Measurements from ENCODE around the gene MCM9. TPM values are rescaled to one million over a fixed set of nuclear protein-coding genes. Genes with fewer than 3 reads are reported as not detected.
"Not testable (repeated sequence)": the region's sequence is repeated elsewhere in the genome, so short reads cannot be mapped to it uniquely, and the experiment has no call there.

MCM9 gene
- total RNA-seq, 1 donor from 2014 or later: 20.4 TPM

GRCh38 chr6:118799826-118800225 lies 135.1 kb downstream of the MCM9 start:
- Mint-ChIP-seq H3K9me3 (peaks cover 5% of the 10 kb centered on the region), H3K27ac (ENCODE audit: unreplicated experiment) (no peak overlapping the region), H3K4me1 (peaks cover 12% of the 10 kb centered on the region), H3K4me3 (no peak overlapping the region), H3K27me3 (ENCODE audit: low read depth) (no peaks in the 10 kb centered on the region), H3K36me3 (ENCODE audit: low read depth) (peaks cover 12% of the 10 kb centered on the region)
- DNase-seq (ENCODE audit: low read depth, low spot score): no peak
- no peak for TF ChIP-seq CTCF (conservative IDR thresholded peaks at IDR 0.05)

- Mint-ChIP-seq H3K4me1 (peaks cover 12% of the 10 kb centered on the region), H3K36me3 (ENCODE audit: low read depth) (peaks cover 12% of the 10 kb centered on the region)
- not testable (repeated sequence) for H3K9me3 Mint-ChIP-seq; H3K27me3 Mint-ChIP-seq (ENCODE audit: low read depth); H3K27ac Mint-ChIP-seq (ENCODE audit: unreplicated experiment); H3K4me3 Mint-ChIP-seq; DNase-seq (ENCODE audit: low read depth, low spot score)
These were observed 138.4 kb downstream of the MCM9 start for GRCh38 chr6:118796548-118796947.

- no peak for TF ChIP-seq CTCF (conservative IDR thresholded peaks at IDR 0.05)
- Mint-ChIP-seq H3K4me1 (peaks cover 26% of the 10 kb centered on the region), H3K27me3 (ENCODE audit: low read depth) (no peaks in the 10 kb centered on the region), H3K9me3 (peaks cover 7% of the 10 kb centered on the region), H3K27ac (ENCODE audit: unreplicated experiment) (peak overlapping the region; percentile 79), H3K36me3 (ENCODE audit: low read depth) (peaks cover 5% of the 10 kb centered on the region), H3K4me3 (no peak overlapping the region)
- no peak for DNase-seq (ENCODE audit: low read depth, low spot score)
These were observed 143.5 kb downstream of the MCM9 start for GRCh38 chr6:118791499-118791898.

GRCh38 chr6:118789954-118790353 lies 145.0 kb downstream of the MCM9 start:
- no peak overlapping the region for H3K27ac Mint-ChIP-seq (ENCODE audit: unreplicated experiment)
- TF ChIP-seq CTCF (conservative IDR thresholded peaks at IDR 0.05): no peak
- peaks cover 31% of the 10 kb centered on the region for H3K4me1 Mint-ChIP-seq
- no peak for DNase-seq (ENCODE audit: low read depth, low spot score)
- H3K36me3 Mint-ChIP-seq (ENCODE audit: low read depth): no peaks in the 10 kb centered on the region
- H3K4me3 Mint-ChIP-seq: no peak overlapping the region
- H3K27me3 Mint-ChIP-seq (ENCODE audit: low read depth): no peaks in the 10 kb centered on the region
- peaks cover 4% of the 10 kb centered on the region for H3K9me3 Mint-ChIP-seq

- H3K4me3 Mint-ChIP-seq: no peak overlapping the region
- DNase-seq (ENCODE audit: low read depth, low spot score): no peak
- H3K4me1 Mint-ChIP-seq: peaks cover 36% of the 10 kb centered on the region
- no peak for TF ChIP-seq CTCF (conservative IDR thresholded peaks at IDR 0.05)
- no peak overlapping the region for H3K27ac Mint-ChIP-seq (ENCODE audit: unreplicated experiment)
- no peaks in the 10 kb centered on the region for H3K36me3 Mint-ChIP-seq (ENCODE audit: low read depth)
- peaks cover 4% of the 10 kb centered on the region for H3K9me3 Mint-ChIP-seq
- H3K27me3 Mint-ChIP-seq (ENCODE audit: low read depth): no peaks in the 10 kb centered on the region
These were observed 145.5 kb downstream of the MCM9 start for GRCh38 chr6:118789419-118789818.

GRCh38 chr6:118788702-118789101 lies 146.3 kb downstream of the MCM9 start:
- TF ChIP-seq CTCF (conservative IDR thresholded peaks at IDR 0.05): no peak
- no peak overlapping the region for H3K4me3 Mint-ChIP-seq
- H3K4me1 Mint-ChIP-seq: peaks cover 44% of the 10 kb centered on the region
- H3K9me3 Mint-ChIP-seq: peaks cover 4% of the 10 kb centered on the region
- no peaks in the 10 kb centered on the region for H3K36me3 Mint-ChIP-seq (ENCODE audit: low read depth)
- no peaks in the 10 kb centered on the region for H3K27me3 Mint-ChIP-seq (ENCODE audit: low read depth)
- no peak overlapping the region for H3K27ac Mint-ChIP-seq (ENCODE audit: unreplicated experiment)
- no peak for DNase-seq (ENCODE audit: low read depth, low spot score)
